ENCODE data around the gene FRRS1L. TPM values are rescaled to one million over a fixed set of nuclear protein-coding genes. Genes with fewer than 3 reads are reported as not detected.

FRRS1L gene
- total and polyA plus RNA-seq, 2 of the 13 experiments (the other 11 are each of a cell fraction or from before 2014, with no cell fraction given) = 0.02 to 0.03 TPM

DNA sequence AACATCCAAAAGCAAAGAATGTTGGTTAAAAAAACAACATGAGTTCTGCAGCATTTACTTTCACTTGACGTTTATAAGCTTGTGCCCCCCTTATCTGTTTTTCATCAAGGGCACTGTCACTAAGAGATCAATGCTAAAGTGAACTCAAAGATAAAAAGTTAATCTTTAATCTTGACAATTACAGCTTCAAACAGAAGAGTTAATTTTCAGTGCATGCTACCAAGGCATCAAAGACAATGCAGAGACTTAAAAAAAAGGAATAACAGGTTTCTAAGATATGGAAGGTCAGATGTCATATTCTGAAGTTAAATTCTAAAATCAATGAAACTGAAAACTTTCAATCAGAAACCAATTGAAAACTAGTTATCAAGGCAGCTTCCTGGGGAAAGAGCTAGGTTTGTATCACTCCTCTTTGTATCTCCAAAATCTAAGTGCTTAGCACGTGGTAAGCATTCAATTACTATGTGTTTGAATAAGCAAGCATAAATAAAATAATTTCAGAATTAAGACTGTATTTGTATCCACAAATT is 84.9 kb downstream of the FRRS1L start (continued):
- TF ChIP-seq FOXA3 (CRISPR knock-in tag; IDR thresholded peaks at IDR 0.05) = peak; percentile 93
- peak; percentile 91; the same call in 1 of the 2 replicates for TF ChIP-seq FOXJ3 (CRISPR knock-in tag; IDR thresholded peaks at IDR 0.05; ENCODE audit: borderline replicate concordance)
- no peak for TF ChIP-seq RFX1 (IDR thresholded peaks at IDR 0.05)
- peak; percentile 85; the same call in 1 of the 2 replicates for TF ChIP-seq HOXD1 (CRISPR knock-in tag; IDR thresholded peaks at IDR 0.05)
- peak; percentile 100 for TF ChIP-seq HNF1A (IDR thresholded peaks at IDR 0.05; ENCODE audit: low read depth)
- peak; percentile 100 for TF ChIP-seq HNF1A (CRISPR knock-in tag; IDR thresholded peaks at IDR 0.05; ENCODE audit: borderline replicate concordance)
- TF ChIP-seq ZNF547 (CRISPR knock-in tag; IDR thresholded peaks at IDR 0.05) = no peak
- TF ChIP-seq THAP11 (CRISPR knock-in tag; IDR thresholded peaks at IDR 0.05) = peak; percentile 61; the same call in 1 of the 2 replicates
- TF ChIP-seq YEATS2 (CRISPR knock-in tag; IDR thresholded peaks at IDR 0.05; ENCODE audit: borderline replicate concordance) = no peak
- TF ChIP-seq ZNF362 (CRISPR knock-in tag; IDR thresholded peaks at IDR 0.05; ENCODE audit: borderline replicate concordance) = peak; percentile 97
- no peak for TF ChIP-seq CENPT (CRISPR knock-in tag; IDR thresholded peaks at IDR 0.05; ENCODE audit: low read depth)
- peak; percentile 67 for TF ChIP-seq MED8 (CRISPR knock-in tag; IDR thresholded peaks at IDR 0.05; ENCODE audit: insufficient replicate concordance)
- TF ChIP-seq GATA4 (IDR thresholded peaks at IDR 0.05; ENCODE audit: borderline replicate concordance, low read depth) = peak; percentile 100
- TF ChIP-seq CHD4 (IDR thresholded peaks at IDR 0.05; ENCODE audit: borderline replicate concordance, low read length) = peak; percentile 71; the same call in 1 of the 2 replicates
- TF ChIP-seq THAP7 (CRISPR knock-in tag; IDR thresholded peaks at IDR 0.05) = no peak
- no peak for TF ChIP-seq ELF4 (CRISPR knock-in tag; IDR thresholded peaks at IDR 0.05; ENCODE audit: borderline replicate concordance)
- TF ChIP-seq, protein P1, sequence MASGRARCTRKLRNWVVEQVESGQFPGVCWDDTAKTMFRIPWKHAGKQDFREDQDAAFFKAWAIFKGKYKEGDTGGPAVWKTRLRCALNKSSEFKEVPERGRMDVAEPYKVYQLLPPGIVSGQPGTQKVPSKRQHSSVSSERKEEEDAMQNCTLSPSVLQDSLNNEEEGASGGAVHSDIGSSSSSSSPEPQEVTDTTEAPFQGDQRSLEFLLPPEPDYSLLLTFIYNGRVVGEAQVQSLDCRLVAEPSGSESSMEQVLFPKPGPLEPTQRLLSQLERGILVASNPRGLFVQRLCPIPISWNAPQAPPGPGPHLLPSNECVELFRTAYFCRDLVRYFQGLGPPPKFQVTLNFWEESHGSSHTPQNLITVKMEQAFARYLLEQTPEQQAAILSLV (CRISPR knock-in tag; IDR thresholded peaks at IDR 0.05; ENCODE audit: borderline replicate concordance) = no peak
- no peak for TF ChIP-seq ZNF431 (CRISPR knock-in tag; IDR thresholded peaks at IDR 0.05; ENCODE audit: borderline replicate concordance, low read depth)
- TF ChIP-seq, protein P2, sequence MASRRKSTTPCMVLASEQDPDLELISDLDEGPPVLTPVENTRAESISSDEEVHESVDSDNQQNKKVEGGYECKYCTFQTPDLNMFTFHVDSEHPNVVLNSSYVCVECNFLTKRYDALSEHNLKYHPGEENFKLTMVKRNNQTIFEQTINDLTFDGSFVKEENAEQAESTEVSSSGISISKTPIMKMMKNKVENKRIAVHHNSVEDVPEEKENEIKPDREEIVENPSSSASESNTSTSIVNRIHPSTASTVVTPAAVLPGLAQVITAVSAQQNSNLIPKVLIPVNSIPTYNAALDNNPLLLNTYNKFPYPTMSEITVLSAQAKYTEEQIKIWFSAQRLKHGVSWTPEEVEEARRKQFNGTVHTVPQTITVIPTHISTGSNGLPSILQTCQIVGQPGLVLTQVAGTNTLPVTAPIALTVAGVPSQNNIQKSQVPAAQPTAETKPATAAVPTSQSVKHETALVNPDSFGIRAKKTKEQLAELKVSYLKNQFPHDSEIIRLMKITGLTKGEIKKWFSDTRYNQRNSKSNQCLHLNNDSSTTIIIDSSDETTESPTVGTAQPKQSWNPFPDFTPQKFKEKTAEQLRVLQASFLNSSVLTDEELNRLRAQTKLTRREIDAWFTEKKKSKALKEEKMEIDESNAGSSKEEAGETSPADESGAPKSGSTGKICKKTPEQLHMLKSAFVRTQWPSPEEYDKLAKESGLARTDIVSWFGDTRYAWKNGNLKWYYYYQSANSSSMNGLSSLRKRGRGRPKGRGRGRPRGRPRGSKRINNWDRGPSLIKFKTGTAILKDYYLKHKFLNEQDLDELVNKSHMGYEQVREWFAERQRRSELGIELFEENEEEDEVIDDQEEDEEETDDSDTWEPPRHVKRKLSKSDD (CRISPR knock-in tag; IDR thresholded peaks at IDR 0.05; ENCODE audit: low read depth) = no peak; the same call in 1 of the 2 replicates

All from HepG2 (cell line).